H1 (cell line): ENCODE measurements around the gene AP5Z1. TPM values are rescaled to one million over a fixed set of nuclear protein-coding genes. Genes with fewer than 3 reads are reported as not detected.

Source experiments
- ATF3 ChIP-seq: IDR thresholded peaks from 2 replicates; pipeline ENCODE4 v1.6.1; 2011; ENCODE audit warnings: low read depth, mild to moderate bottlenecking, low read length; ENCODE audit not compliant: insufficient read depth
- GABPA ChIP-seq: IDR thresholded peaks from 2 replicates; pipeline ENCODE4 v1.6.1; 2011; ENCODE audit warnings: mild to moderate bottlenecking, low read length, moderate library complexity, borderline replicate concordance; ENCODE audit not compliant: insufficient read depth
- JUN ChIP-seq: IDR thresholded peaks from 2 replicates; pipeline ENCODE4 v1.6.1; 2011; ENCODE audit warnings: low read depth, mild to moderate bottlenecking, improper control_type of control experiment, low read length
- KDM5A ChIP-seq: fragments of 200-600 bp; IDR thresholded peaks from 2 replicates; pipeline ENCODE4 v1.7.1; 2012; ENCODE audit warnings: mild to moderate bottlenecking, low read length, inconsistent platforms, mixed read lengths
- NANOG ChIP-seq: IDR thresholded peaks from 2 replicates; pipeline ENCODE4 v1.6.1; 2011; ENCODE audit warnings: low read length, low read depth, mild to moderate bottlenecking, inconsistent platforms; ENCODE audit not compliant: insufficient read depth, poor library complexity, severe bottlenecking
- NRF1 ChIP-seq: IDR thresholded peaks from 2 replicates; pipeline ENCODE4 v1.6.1; 2011; ENCODE audit warnings: mild to moderate bottlenecking, low read depth, low read length, improper control_type of control experiment
- TBP ChIP-seq: IDR thresholded peaks from 2 replicates; pipeline ENCODE4 v1.6.1; 2011; ENCODE audit warnings: low read depth, low read length, improper control_type of control experiment
- ZNF274 ChIP-seq: IDR thresholded peaks from 2 replicates; pipeline ENCODE4 v1.7.0; 2012; ENCODE audit warnings: low read length, borderline replicate concordance; ENCODE audit errors: extremely low read depth
- polyA plus RNA-seq, 7 experiments: library from polyadenylated mRNA; depleted of rRNA in 3 of 7; stranded (reverse) in 5 of 7; unstranded in 2 of 7; fragments of >200 nt in 5 of 7; fragments of 200-250 nt in 2 of 7; gene quantifications; 1 replicate in 5 of 7; 2 replicates in 1 of 7; 4 replicates in 1 of 7; pipeline versions ENCODE4 v1.2.1 to v1.2.3, GENCODE V29; 2011 to 2013; ENCODE audit warnings: missing spikeins in 2 of 7, mixed read lengths in 2 of 7
- total RNA-seq: library from RNA; stranded (reverse); fragmentation: NEBNext Ultra II Directional; extraction: Animal tissue kit (Norgen Biotek cat#: 25700); gene quantifications from 2 replicates; pipeline ENCODE4 v1.2.1, GENCODE V29; 2021

AP5Z1 gene
- total and polyA plus RNA-seq, 2 of the 8 experiments (the other 6 are each of a cell fraction or from before 2014, with no cell fraction given): 24.0 to 24.7 TPM

- TF ChIP-seq GABPA: no peak
- no peak for TF ChIP-seq TBP
- TF ChIP-seq NANOG: no peak
- no peak for TF ChIP-seq KDM5A
- TF ChIP-seq NRF1: no peak
- no peak for TF ChIP-seq ATF3
- no peak for TF ChIP-seq ZNF274
- TF ChIP-seq JUN: no peak
- TF ChIP-seq, all 59 proteins: peak for 0
Observed at GRCh38 chr7:4730971-4731370, 44.5 kb upstream of the AP5Z1 start (continued).
